ENCODE data around the gene RPN1.

Gene RPN1

DNA sequence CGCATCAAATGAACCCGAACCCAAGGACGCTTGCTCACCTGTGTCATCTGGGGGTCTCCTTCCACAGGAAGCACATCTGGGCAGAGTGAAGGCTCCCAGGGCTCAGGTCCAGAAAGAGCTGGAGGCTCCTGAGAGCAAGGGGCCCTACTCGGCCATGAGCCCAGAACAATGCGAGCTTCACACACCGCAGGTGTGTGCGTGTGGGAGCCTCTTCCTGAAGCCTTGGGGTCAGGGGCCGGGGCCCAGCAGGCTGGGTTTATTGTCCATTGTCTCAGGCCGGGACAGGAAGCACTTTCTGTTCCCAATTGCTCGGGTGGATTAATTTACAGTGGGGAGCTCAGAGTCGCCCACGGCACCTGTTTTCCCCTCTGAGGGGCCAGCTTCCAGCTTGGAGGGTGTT is 74.8 kb downstream of the RPN1 start:
- DNase-seq (ENCODE audit: low read depth) = no peak
- H3K4me3 ChIP-seq (ENCODE audit: low read depth, low read length) = no peak overlapping the region
- in situ Hi-C loops (cut with HindIII; ENCODE audit: low sequenced_read_pairs) = loop anchor here (5.0 to 25.0 kb wide), 3 partner anchors 38 to 413 kb away; partner anchors contain the start of gene EEFSEC
- TF ChIP-seq CTCF (IDR thresholded peaks at IDR 0.05; ENCODE audit: low read depth, low read length, missing control alignments) = no peak

GRCh38 chr3:128573707-128574162 is 76.9 kb downstream of the RPN1 start:
- TF ChIP-seq CTCF (IDR thresholded peaks at IDR 0.05; ENCODE audit: low read depth, low read length, missing control alignments) = no peak
- H3K4me3 ChIP-seq (ENCODE audit: low read depth, low read length) = no peak overlapping the region
- in situ Hi-C loops (cut with HindIII; ENCODE audit: low sequenced_read_pairs) = no loop called here
- no peak for DNase-seq (ENCODE audit: low read depth)

GRCh38 chr3:128573160-128573559 is 77.5 kb downstream of the RPN1 start:
- no peak for TF ChIP-seq CTCF (IDR thresholded peaks at IDR 0.05; ENCODE audit: low read depth, low read length, missing control alignments)
- in situ Hi-C loops (cut with HindIII; ENCODE audit: low sequenced_read_pairs) = no loop called here
- no peak overlapping the region for H3K4me3 ChIP-seq (ENCODE audit: low read depth, low read length)
- DNase-seq (ENCODE audit: low read depth) = no peak

DNA sequence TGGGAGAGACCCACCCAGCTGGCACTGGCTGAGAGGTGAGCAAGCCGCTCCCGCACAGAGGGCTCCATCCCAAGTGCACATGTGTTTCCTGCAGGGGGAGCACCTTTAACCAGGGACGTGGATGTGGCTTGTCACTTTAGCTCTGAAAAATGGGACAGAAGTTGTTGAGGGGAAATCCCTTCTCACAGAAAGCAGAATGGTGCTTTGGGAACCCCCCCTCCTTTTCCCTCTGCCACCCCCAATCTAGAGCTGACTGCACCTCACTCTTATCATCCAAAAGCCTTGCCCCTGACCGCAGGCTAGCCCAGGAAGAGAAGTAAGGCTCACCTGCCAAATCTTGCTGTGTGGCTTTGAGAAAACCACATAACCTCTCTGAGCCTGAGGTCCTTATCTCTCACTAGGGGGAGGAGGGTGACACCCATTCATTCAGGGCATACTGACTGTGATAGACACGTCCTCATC is 77.9 kb downstream of the RPN1 start:
- TF ChIP-seq CTCF (IDR thresholded peaks at IDR 0.05; ENCODE audit: low read depth, low read length, missing control alignments) = peak; percentile 33
- in situ Hi-C loops (cut with HindIII; ENCODE audit: low sequenced_read_pairs) = no loop called here
- no peak overlapping the region for H3K4me3 ChIP-seq (ENCODE audit: low read depth, low read length)
- no peak for DNase-seq (ENCODE audit: low read depth)

- no peak overlapping the region for H3K4me3 ChIP-seq (ENCODE audit: low read depth, low read length)
- TF ChIP-seq CTCF (IDR thresholded peaks at IDR 0.05; ENCODE audit: low read depth, low read length, missing control alignments) = no peak
- in situ Hi-C loops (cut with HindIII; ENCODE audit: low sequenced_read_pairs) = no loop called here
- no peak for DNase-seq (ENCODE audit: low read depth)
Measured at GRCh38 chr3:128572013-128572412, 78.6 kb downstream of the RPN1 start.

Measured in astrocyte of the cerebellum (primary cell).